ENCODE measurements around the gene TGFBI.

The TGFBI gene

GRCh38 chr5:136047858-136048257, 19.1 kb downstream of the TGFBI start:
- no peak for DNase-seq (ENCODE audit: low spot score)

- no peak for DNase-seq (ENCODE audit: low spot score)
These were observed 20.2 kb downstream of the TGFBI start for GRCh38 chr5:136048966-136049365.

- DNase-seq (ENCODE audit: low spot score) = no peak
These were observed 22.9 kb downstream of the TGFBI start for GRCh38 chr5:136051486-136052220.

GRCh38 chr5:136052692-136053335, 24.0 kb downstream of the TGFBI start:
- no peak for DNase-seq (ENCODE audit: low spot score)

GRCh38 chr5:136053336-136054141, 24.8 kb downstream of the TGFBI start:
- no peak for DNase-seq (ENCODE audit: low spot score)

- DNase-seq (ENCODE audit: low spot score) = no peak
These were observed 25.6 kb downstream of the TGFBI start for GRCh38 chr5:136054142-136055019.

- DNase-seq (ENCODE audit: low spot score) = no peak
These were observed 27.0 kb downstream of the TGFBI start for GRCh38 chr5:136055612-136056309.

GRCh38 chr5:136056336-136056735, 27.5 kb downstream of the TGFBI start:
- no peak for DNase-seq (ENCODE audit: low spot score)

GRCh38 chr5:136056771-136057335, 28.1 kb downstream of the TGFBI start:
- DNase-seq (ENCODE audit: low spot score) = no peak

GRCh38 chr5:136057401-136058038, 28.7 kb downstream of the TGFBI start:
- DNase-seq (ENCODE audit: low spot score) = no peak

- no peak for DNase-seq (ENCODE audit: low spot score)
These were observed 29.5 kb downstream of the TGFBI start for GRCh38 chr5:136058039-136058971.

- DNase-seq (ENCODE audit: low spot score) = no peak
These were observed 30.2 kb downstream of the TGFBI start for GRCh38 chr5:136058972-136059354.

- no peak for DNase-seq (ENCODE audit: low spot score)
These were observed 32.2 kb downstream of the TGFBI start for GRCh38 chr5:136060963-136061362.

- DNase-seq (ENCODE audit: low spot score) = no peak
These were observed 33.0 kb downstream of the TGFBI start for GRCh38 chr5:136061630-136062365.

GRCh38 chr5:136062366-136063274, 33.8 kb downstream of the TGFBI start:
- no peak for DNase-seq (ENCODE audit: low spot score)

GRCh38 chr5:136063778-136064465, 35.1 kb downstream of the TGFBI start:
- DNase-seq (ENCODE audit: low spot score) = no peak

- no peak for DNase-seq (ENCODE audit: low spot score)
These were observed 35.7 kb downstream of the TGFBI start for GRCh38 chr5:136064510-136064909.
